A673 (cell line): ENCODE results near the gene ARID3B. TPM values are rescaled to one million over a fixed set of nuclear protein-coding genes. Genes with fewer than 3 reads are reported as not detected.
A peak's percentile ranks its signal among the peaks of the same experiment; 100 is the strongest.

Experiments
- BruUV-seq: library from RNA; stranded (reverse); fragments of 400-500 nt; replicated peaks from 2 replicates; lab custom pipeline; 2021; lab: Mats Ljungman, UMichigan
- CTCF ChIA-PET: fragments of 300-600 bp; sonication (Branson Sonifier 250); formaldehyde crosslinking; loops from one replicate; lab custom pipeline; 2022; ENCODE audit warnings: antibody characterized with exemption; lab: Charles Lee
- POLR2A ChIA-PET: fragments of 300-600 bp; sonication (Branson Sonifier 250); formaldehyde crosslinking; loops from one replicate; lab custom pipeline; 2022; ENCODE audit warnings: antibody characterized with exemption; ENCODE audit not compliant: low non-redundant PET; lab: Charles Lee
- DNase-seq: peaks from one replicate; pipeline ENCODE4 v3.0.0-alpha.2; 2015; ENCODE audit warnings: low spot score
- H3K27ac ChIP-seq: fragments of 200-600 bp; sonication (generic); 2 replicates; pipeline ENCODE4 v1.5.1; 2016; ENCODE audit warnings: mixed run types, low read depth, mild to moderate bottlenecking, mixed read lengths, antibody characterized with exemption, low read length; ENCODE audit not compliant: poor library complexity, severe bottlenecking
- H3K27me3 ChIP-seq: fragments of 200-600 bp; sonication (generic); replicated peaks from 2 replicates; pipeline ENCODE4 v1.6.1; 2017; ENCODE audit warnings: mixed run types, low read depth, mild to moderate bottlenecking, mixed read lengths, antibody characterized with exemption, low read length; ENCODE audit not compliant: insufficient read depth, poor library complexity
- H3K36me3 ChIP-seq: fragments of 200-600 bp; sonication (generic); 2 replicates; pipeline ENCODE4 v1.6.1; 2016; ENCODE audit warnings: mixed run types, mild to moderate bottlenecking, mixed read lengths, antibody characterized with exemption, low read length; ENCODE audit not compliant: insufficient read depth, poor library complexity, severe bottlenecking
- H3K4me1 ChIP-seq: fragments of 200-600 bp; sonication (generic); 2 replicates; pipeline ENCODE4 v1.6.1; 2017; ENCODE audit warnings: mixed run types, mild to moderate bottlenecking, mixed read lengths, antibody characterized with exemption, low read length; ENCODE audit not compliant: insufficient read depth, poor library complexity, severe bottlenecking
- H3K4me3 ChIP-seq: fragments of 200-600 bp; sonication (generic); 2 replicates; pipeline ENCODE4 v1.5.1; 2016; ENCODE audit warnings: low read depth, mixed run types, mild to moderate bottlenecking, mixed read lengths, low read length; ENCODE audit not compliant: poor library complexity, severe bottlenecking
- H3K9me3 ChIP-seq: fragments of 200-600 bp; sonication (generic); 2 replicates; pipeline ENCODE4 v1.6.1; 2016; ENCODE audit warnings: mixed run types, low read depth, mild to moderate bottlenecking, mixed read lengths, antibody characterized with exemption, low read length; ENCODE audit not compliant: poor library complexity, severe bottlenecking
- CTCF ChIP-seq: fragments of 300-800, 200-600 bp; sonication (generic); conservative IDR thresholded peaks from 2 replicates; pipeline ENCODE4 v1.5.1; 2017; ENCODE audit warnings: low read depth, mild to moderate bottlenecking, antibody characterized with exemption, low read length, moderate library complexity, mixed read lengths
- EZH2 ChIP-seq: fragments of 200-600 bp; sonication (generic); IDR thresholded peaks from 2 replicates; pipeline ENCODE4 v1.6.1; 2017; ENCODE audit warnings: borderline replicate concordance, low read depth, mild to moderate bottlenecking, mixed read lengths, antibody characterized with exemption, low read length; ENCODE audit not compliant: poor library complexity, severe bottlenecking
- intact Hi-C: fragments of 100-400 bp; cut with micrococcal nuclease; formaldehyde crosslinking; loops from one replicate; pipeline ENCODE4 v1.10.0; 2022; ENCODE audit not compliant: unreplicated experiment
- total RNA-seq: library from RNA; stranded (reverse); gene quantifications from 2 replicates; pipeline ENCODE4 v1.2.3, GENCODE V29; 2021

Gene ARID3B
- total RNA-seq, 1 experiment from 2014 or later = 18.3 TPM

DNA sequence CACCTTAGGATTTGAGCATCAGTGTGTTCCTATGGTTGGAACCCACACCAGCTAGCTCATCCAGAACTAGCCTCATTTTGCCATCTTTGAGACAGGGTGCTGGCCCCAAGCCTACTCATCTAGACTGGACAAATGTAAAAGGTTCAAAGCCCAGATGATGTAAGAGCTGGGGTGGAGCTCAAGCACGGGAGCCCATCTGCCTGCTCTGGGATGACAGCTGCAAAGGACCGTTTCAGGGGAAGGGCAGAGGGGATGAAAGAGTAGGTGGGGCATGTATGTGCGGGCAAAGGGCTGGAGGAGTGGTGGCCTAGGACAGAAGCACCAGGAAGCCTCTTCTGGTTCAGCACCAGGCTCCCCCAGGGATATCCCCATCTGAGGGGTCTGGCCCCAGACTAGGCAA, 90.4 kb downstream of the ARID3B start:
- no peak for DNase-seq
- Histone ChIP-seq H3K27me3 (no peaks in the 10 kb centered on the region), H3K27ac (peak overlapping the region; percentile 16), H3K9me3 (no peaks in the 10 kb centered on the region), H3K36me3 (peaks cover 82% of the 10 kb centered on the region), H3K4me1 (no peaks in the 10 kb centered on the region), H3K4me3 (no peak overlapping the region)
- TF ChIP-seq EZH2 (no peak), CTCF (no peak)
- ChIA-PET POLR2A (no interaction called here), CTCF (interaction anchor here (0.6 to 9.0 kb wide), 4 partner anchors 11 to 243 kb away, joined by 3 to 119 read pairs (median 6); no protein-coding TSS in a partner anchor)
- BruUV-seq = no TSS peak
- intact Hi-C loops = no loop called here

- no TSS peak for BruUV-seq
- no peak overlapping the region for H3K4me3 ChIP-seq
- H3K27ac ChIP-seq = no peak overlapping the region
- H3K36me3 ChIP-seq = peaks cover 83% of the 10 kb centered on the region
- intact Hi-C loops = loop anchor here (2.0 kb wide), 1 partner anchor 257 kb away; no protein-coding TSS in a partner anchor
- H3K4me1 ChIP-seq = no peaks in the 10 kb centered on the region
- CTCF ChIA-PET = interaction anchor here (0.6 to 9.0 kb wide), 4 partner anchors 11 to 243 kb away, joined by 3 to 119 read pairs (median 6); no protein-coding TSS in a partner anchor
- peak; percentile 55 for DNase-seq
- H3K27me3 ChIP-seq = no peaks in the 10 kb centered on the region
- H3K9me3 ChIP-seq = no peaks in the 10 kb centered on the region
- POLR2A ChIA-PET = no interaction called here
- TF ChIP-seq CTCF (peak; percentile 94), EZH2 (no peak)
Observed at GRCh38 chr15:74631935-74632560, 91.0 kb downstream of the ARID3B start.

- POLR2A ChIA-PET = no interaction called here
- CTCF ChIA-PET = interaction anchor here (1.1 to 9.0 kb wide), 3 partner anchors 10 to 137 kb away, joined by 3 to 119 read pairs (median 5); no protein-coding TSS in a partner anchor
- DNase-seq = no peak
- H3K27ac ChIP-seq = no peak overlapping the region
- H3K27me3 ChIP-seq = no peaks in the 10 kb centered on the region
- H3K4me3 ChIP-seq = no peak overlapping the region
- no peaks in the 10 kb centered on the region for H3K4me1 ChIP-seq
- no peaks in the 10 kb centered on the region for H3K9me3 ChIP-seq
- no TSS peak for BruUV-seq
- H3K36me3 ChIP-seq = peaks cover 80% of the 10 kb centered on the region
- no peak for TF ChIP-seq CTCF
- no peak for TF ChIP-seq EZH2
- intact Hi-C loops = loop anchor here (2.0 kb wide), 1 partner anchor 258 kb away; no protein-coding TSS in a partner anchor
Observed at GRCh38 chr15:74632601-74633000, 91.6 kb downstream of the ARID3B start.
